Stimulated activated CD4-positive, alpha-beta T cell treated with anti-CD3 and anti-CD28 coated beads, Interleukin-12 subunit alpha, Interleukin-12 subunit beta, amount 100 ng/mL, for 48 hours (primary cell): ENCODE data around the gene CDH23.

ENCODE experiments used
- DNase-seq, 3 donors: peaks; one replicate each; pipeline ENCODE4 v3.0.0-alpha.2; 2020; ENCODE audit warnings: low read depth in 2 of 3, low spot score in 1 of 3

CDH23 gene

GRCh38 chr10:71462062-71462935 is 65.6 kb downstream of the CDH23 start:
- no peak for DNase-seq

- no peak for DNase-seq
These were observed 66.4 kb downstream of the CDH23 start for GRCh38 chr10:71463111-71463510.

- DNase-seq, result no peak
These were observed 69.0 kb downstream of the CDH23 start for GRCh38 chr10:71465551-71466252.

- DNase-seq, result no peak
These were observed 69.6 kb downstream of the CDH23 start for GRCh38 chr10:71466330-71466729.

GRCh38 chr10:71467161-71467560 is 70.4 kb downstream of the CDH23 start:
- DNase-seq, result no peak

- DNase-seq, result no peak
These were observed 71.0 kb downstream of the CDH23 start for GRCh38 chr10:71467569-71468362.

GRCh38 chr10:71468363-71469094 is 71.8 kb downstream of the CDH23 start:
- DNase-seq, result no peak

- DNase-seq, result no peak
These were observed 74.3 kb downstream of the CDH23 start for GRCh38 chr10:71471006-71471405.

GRCh38 chr10:71471957-71472365 is 75.2 kb downstream of the CDH23 start:
- DNase-seq, result no peak

- no peak for DNase-seq
These were observed 75.7 kb downstream of the CDH23 start for GRCh38 chr10:71472466-71472865.

- no peak for DNase-seq
These were observed 76.2 kb downstream of the CDH23 start for GRCh38 chr10:71472912-71473311.

GRCh38 chr10:71473671-71474599 is 77.2 kb downstream of the CDH23 start:
- DNase-seq, result no peak

- DNase-seq, result no peak
These were observed 78.1 kb downstream of the CDH23 start for GRCh38 chr10:71474702-71475242.

GRCh38 chr10:71475243-71475871 is 78.6 kb downstream of the CDH23 start:
- DNase-seq, result no peak

GRCh38 chr10:71476228-71477011 is 79.7 kb downstream of the CDH23 start:
- DNase-seq, result no peak

- no peak for DNase-seq
These were observed 81.5 kb downstream of the CDH23 start for GRCh38 chr10:71478173-71478572.

- DNase-seq, result no peak
These were observed 82.2 kb downstream of the CDH23 start for GRCh38 chr10:71478813-71479365.

- DNase-seq, result no peak
These were observed 83.1 kb downstream of the CDH23 start for GRCh38 chr10:71479831-71480230.
